GM18498 (cell line): ENCODE results near the gene DYNLT3.
A peak's percentile ranks its signal among the peaks of the same experiment; 100 is the strongest.

ENCODE experiments used
- ATAC-seq: cut with Tn5 transposase; IDR thresholded peaks from one replicate; pipeline ENCODE4 v1.9.1; 2021; ENCODE audit warnings: mild to moderate bottlenecking, moderate library complexity; ENCODE audit not compliant: unreplicated experiment

DYNLT3 gene

GRCh38 chrX:37846141-37846540 lies 1.2 kb downstream of the DYNLT3 start:
- no peak for ATAC-seq

- ATAC-seq, result no peak
These were observed 2.7 kb downstream of the DYNLT3 start for GRCh38 chrX:37844622-37845021.

- ATAC-seq, result no peak
These were observed 6.4 kb downstream of the DYNLT3 start for GRCh38 chrX:37840931-37841330.

- ATAC-seq, result no peak
These were observed 12.4 kb downstream of the DYNLT3 start for GRCh38 chrX:37834937-37835336.

GRCh38 chrX:37830371-37830770 lies 17.0 kb downstream of the DYNLT3 start:
- ATAC-seq, result no peak

- no peak for ATAC-seq
These were observed 17.6 kb downstream of the DYNLT3 start for GRCh38 chrX:37829721-37830120.

- ATAC-seq, result peak; percentile 75
These were observed 22.0 kb downstream of the DYNLT3 start for GRCh38 chrX:37825215-37825842.

GRCh38 chrX:37824491-37825214 lies 22.7 kb downstream of the DYNLT3 start:
- no peak for ATAC-seq

- ATAC-seq, result no peak
These were observed 26.7 kb downstream of the DYNLT3 start for GRCh38 chrX:37820646-37821045.

GRCh38 chrX:37818031-37818430 lies 29.3 kb downstream of the DYNLT3 start:
- ATAC-seq, result peak; percentile 51

- peak; percentile 48 for ATAC-seq
These were observed 29.8 kb downstream of the DYNLT3 start for GRCh38 chrX:37817579-37817978.

GRCh38 chrX:37817176-37817575 lies 30.2 kb downstream of the DYNLT3 start:
- ATAC-seq, result peak; percentile 19

GRCh38 chrX:37816766-37817165 lies 30.6 kb downstream of the DYNLT3 start:
- ATAC-seq, result peak; percentile 25

GRCh38 chrX:37815366-37815765 lies 32.0 kb downstream of the DYNLT3 start:
- no peak for ATAC-seq

- no peak for ATAC-seq
These were observed 33.8 kb downstream of the DYNLT3 start for GRCh38 chrX:37813570-37813969.

GRCh38 chrX:37812110-37812509 lies 35.3 kb downstream of the DYNLT3 start:
- ATAC-seq, result no peak

GRCh38 chrX:37809970-37810369 lies 37.4 kb downstream of the DYNLT3 start:
- no peak for ATAC-seq

- ATAC-seq, result no peak
These were observed 44.3 kb downstream of the DYNLT3 start for GRCh38 chrX:37803057-37803456.

- no peak for ATAC-seq
These were observed 45.3 kb downstream of the DYNLT3 start for GRCh38 chrX:37802028-37802427.

- ATAC-seq, result no peak
These were observed 46.7 kb downstream of the DYNLT3 start for GRCh38 chrX:37800717-37801116.

GRCh38 chrX:37799936-37800335 lies 47.4 kb downstream of the DYNLT3 start:
- ATAC-seq, result no peak

GRCh38 chrX:37796805-37797204 lies 50.6 kb downstream of the DYNLT3 start:
- peak; percentile 83 for ATAC-seq

- no peak for ATAC-seq
These were observed 51.1 kb downstream of the DYNLT3 start for GRCh38 chrX:37796310-37796709.
